GM12873 (cell line): ENCODE data around the gene GSK3A.

Experiments used
- TF ChIP-seq, protein P1 (sequence below): IDR thresholded peaks from 2 replicates; pipeline ENCODE4 v1.5.1; 2012; ENCODE audit warnings: low read depth, mild to moderate bottlenecking, moderate library complexity, low read length, control low read depth; ENCODE audit not compliant: insufficient read depth; ENCODE audit errors: missing control alignments

Gene GSK3A

DNA sequence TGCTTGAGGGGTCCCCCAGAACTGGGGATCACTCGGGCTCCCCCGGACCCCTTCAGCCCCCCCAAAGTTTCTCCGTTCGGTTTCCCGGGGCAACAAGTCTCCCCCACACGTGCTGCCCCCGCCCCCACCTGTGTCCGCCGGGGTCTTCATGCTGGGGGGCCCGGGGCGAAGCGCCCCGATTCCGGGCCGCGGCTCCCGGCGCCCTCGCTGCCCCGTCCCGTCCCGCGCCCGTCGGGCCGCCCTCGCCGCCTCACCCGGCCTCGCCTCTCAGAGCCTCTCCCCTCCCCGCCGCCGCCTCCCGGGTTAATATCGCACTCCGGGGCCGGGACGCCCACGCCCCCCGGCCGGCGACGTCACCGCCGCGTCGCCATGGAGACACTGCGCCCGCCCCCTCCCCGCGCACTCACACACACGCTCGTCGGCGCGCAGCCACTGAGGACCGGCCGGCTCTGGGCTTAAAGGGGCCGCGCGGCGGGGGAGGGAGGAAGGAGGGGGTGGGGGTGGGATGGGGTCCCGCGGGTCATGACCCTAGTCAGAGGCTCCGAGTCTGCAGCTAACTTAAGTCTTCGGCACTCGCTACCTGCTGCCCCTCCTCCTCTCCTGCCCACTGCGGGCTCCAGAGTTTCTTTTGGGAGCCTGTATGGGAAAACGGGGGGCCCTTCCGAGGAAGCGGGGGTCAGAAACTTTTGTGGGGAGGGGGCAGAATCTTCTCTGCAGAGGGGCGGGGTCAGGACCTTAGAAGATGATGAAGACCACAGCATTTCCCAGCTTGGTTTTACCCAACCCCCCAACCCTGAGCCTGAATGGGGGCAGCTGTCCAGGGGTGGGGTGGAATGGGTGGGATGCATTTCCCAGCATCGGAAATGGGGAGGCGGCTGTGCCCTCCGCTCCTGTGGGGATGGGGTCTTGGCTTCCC lies 12.7 kb upstream of the GSK3A start, which contains the start of gene ERF:
Gene ERF, minus strand, starts transcription at position 279 of the 916 bp plus-strand sequence. Its CDS starts 129 bp downstream, at position 150.
- TF ChIP-seq, protein P1, sequence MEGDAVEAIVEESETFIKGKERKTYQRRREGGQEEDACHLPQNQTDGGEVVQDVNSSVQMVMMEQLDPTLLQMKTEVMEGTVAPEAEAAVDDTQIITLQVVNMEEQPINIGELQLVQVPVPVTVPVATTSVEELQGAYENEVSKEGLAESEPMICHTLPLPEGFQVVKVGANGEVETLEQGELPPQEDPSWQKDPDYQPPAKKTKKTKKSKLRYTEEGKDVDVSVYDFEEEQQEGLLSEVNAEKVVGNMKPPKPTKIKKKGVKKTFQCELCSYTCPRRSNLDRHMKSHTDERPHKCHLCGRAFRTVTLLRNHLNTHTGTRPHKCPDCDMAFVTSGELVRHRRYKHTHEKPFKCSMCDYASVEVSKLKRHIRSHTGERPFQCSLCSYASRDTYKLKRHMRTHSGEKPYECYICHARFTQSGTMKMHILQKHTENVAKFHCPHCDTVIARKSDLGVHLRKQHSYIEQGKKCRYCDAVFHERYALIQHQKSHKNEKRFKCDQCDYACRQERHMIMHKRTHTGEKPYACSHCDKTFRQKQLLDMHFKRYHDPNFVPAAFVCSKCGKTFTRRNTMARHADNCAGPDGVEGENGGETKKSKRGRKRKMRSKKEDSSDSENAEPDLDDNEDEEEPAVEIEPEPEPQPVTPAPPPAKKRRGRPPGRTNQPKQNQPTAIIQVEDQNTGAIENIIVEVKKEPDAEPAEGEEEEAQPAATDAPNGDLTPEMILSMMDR = no peak

DNA sequence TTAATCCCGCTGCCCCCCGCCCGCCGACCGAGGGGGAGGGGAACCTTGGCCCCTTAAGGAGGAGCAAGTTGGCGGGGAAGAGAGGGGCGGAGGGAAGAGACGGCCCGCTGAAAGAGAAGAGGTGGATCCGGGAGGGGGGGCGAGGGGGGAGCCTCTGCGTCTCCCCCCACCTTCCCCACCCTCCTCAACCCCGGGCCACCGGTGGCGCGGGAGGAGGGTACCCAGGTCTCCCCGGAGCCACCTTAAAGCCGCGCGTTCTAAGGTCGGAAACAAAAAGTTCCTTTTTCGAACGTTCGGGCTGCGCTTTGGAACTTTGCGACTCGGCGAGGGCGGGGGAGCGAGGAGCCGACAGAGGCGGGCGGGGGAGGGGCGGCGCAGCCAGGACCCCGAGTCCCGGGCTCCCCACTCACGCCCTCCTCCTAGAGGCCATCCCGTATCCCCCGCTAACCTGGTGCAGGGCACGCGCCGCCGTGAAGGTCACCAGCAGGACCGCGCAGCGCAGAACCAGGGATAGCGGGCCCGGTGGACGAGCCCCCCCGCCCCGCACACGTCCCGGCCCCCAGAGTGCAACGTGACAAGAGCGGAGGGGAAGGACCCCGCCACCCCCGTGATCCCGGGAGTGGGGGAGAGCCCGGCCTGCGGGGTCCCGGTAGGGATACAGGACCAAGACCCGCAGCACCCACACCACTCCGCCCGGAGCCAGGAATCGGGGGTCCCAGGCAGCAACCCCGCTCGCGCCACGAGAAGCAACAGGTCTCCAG lies 11.9 kb upstream of the GSK3A start:
- TF ChIP-seq, protein P1 = no peak

DNA sequence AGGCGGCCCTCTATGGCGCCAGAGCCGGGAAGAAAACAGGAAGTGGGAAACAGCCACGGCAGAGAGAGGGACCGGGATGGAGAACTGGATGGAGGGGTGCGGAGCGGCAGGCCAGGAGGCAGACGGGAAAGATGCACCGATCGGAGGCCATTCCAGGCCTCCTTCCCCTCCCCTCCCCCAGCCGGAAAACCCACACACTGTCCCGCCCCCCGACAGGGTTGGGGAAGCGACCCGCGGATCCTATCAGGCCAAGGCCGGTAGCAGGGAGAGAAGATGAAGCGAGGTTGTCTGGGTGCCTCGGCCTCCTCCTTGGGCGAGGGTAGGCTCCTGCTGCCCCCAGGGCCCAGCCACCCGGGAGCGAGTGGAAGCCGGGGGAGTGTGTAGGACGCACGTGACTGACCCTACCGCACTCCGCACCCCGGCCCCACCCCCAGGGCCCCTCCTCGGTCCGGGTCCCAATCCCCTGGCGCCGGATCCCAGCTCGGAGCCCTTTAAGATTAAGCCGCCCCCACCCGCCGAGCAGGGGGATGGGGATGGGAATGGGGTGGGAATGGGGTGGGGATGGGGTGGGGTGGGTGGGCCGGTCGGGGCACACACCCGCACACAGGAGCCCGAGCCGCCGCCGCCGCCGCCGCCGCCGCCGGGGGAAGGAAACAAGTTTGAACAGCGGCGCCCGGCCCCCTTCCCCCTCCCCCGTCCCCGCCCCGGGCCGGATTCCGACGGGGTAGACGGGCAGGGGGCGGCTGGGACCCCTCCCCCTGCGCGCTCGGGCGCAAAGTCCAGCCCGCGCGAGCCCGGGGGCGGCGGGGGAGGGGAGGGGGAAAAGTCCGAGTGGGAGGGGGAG lies 11.1 kb upstream of the GSK3A start:
- TF ChIP-seq, protein P1 = no peak

DNA sequence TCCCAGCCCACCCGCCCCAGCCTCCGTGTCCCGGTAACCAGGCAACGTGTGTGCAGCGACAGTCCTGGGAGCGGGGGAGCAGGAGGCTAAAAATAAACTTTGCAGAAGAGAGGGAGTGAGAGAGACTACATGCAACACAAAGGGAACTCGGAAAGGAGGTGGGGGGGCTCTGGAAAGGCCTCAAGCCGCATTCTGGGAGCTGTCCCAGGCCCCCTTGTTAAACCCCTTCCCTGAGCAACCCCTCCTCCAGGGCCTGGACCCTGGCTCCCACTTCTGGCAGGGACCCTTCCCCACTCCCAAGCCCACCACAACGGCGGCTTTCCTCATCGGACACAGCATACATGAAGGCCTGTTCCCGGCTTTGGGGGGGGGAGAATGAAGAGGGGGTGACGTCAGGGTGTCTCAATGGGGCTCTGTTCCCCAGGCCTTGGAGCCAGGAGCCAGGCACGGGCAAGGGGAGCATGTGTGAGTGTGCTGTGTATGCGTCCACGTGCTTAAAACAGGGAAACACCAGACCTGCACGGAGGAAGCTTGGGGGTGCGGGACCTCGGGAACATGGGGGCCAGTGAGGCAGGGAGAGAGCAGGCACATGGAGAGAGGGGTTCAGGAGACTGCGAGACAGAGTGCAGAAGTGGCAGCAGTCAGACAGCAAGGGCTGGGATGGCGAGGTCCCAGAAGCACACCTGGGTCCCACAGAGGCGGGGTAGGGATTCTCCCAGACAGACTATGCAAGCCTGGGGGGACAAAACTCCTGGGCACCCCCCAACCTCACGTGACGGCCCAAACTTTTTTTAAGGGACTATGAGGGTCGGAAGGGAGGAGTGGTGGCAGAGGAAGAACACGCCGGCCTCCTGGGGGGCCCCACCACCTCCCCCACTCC lies 10.2 kb upstream of the GSK3A start:
- TF ChIP-seq, protein P1 = no peak

DNA sequence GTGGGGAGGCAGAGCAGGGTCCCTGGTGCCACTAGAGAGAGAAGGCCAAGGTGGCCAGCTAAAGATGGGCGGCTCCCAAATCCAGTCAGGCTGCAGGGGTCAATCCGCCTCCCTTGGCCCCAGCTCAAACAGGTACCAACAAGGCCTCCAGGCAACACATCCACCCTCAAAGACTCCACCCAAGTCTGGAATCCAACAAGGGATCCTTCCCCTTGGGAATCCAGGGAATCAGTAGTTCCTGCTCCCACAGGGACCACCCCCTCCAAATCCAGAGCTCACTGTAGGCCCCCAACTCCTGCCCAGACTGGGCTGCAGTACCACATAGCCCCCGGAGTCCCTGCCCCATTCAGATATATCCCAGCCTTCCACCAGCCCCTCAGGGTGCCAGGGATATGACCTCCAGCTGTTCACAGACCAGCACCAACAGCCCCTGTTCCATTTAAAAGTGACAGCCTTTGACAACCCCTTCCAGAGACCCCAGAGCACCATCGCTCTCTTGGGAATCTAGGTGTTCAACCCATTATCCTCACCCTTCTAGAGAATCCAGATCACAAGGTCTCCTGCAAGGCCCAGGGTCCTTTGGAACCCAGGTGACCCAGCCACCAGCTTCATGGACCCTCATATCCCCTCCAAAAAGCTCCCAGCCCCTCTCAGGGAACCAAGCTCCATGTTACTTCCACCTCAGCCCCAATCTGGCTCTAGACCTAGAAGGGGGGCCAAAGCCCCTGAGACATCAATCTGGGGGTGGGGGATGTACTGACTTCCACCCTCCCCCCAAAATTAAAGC lies 9.4 kb upstream of the GSK3A start:
- TF ChIP-seq, protein P1 = no peak
